ENCODE measurements around the gene CDCP2.

DNA sequence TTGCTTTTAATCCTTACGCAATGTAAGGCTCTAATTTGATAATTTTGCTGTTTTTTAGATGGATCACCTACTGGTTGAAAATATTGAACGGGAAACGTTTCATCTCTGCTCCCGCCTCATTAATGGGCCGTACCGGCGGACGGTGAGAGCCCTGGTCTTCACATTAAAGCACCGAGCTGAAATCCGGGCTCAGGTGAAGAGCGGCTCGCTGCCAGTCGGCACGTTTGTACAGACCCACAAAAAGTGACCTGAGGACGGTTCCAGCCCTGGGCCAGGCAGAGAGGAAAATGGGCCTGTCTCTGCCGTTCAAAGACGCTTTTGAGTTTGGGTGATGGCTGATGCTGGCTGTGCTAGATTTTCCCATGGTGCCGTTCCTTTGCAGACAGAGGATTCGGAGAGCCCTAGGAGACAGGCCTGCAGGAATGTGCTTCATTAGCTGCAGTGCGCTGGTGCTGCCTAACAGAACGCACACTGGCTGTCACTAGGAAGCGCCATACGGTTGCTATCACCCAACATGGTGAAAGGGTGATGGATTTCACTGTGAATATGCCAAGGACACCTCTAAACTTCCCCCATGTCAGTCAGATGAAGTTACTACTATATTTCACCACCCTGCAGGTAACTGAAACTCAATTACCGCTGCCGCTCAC is 56.4 kb downstream of the CDCP2 start:
- TF ChIP-seq, protein P1, sequence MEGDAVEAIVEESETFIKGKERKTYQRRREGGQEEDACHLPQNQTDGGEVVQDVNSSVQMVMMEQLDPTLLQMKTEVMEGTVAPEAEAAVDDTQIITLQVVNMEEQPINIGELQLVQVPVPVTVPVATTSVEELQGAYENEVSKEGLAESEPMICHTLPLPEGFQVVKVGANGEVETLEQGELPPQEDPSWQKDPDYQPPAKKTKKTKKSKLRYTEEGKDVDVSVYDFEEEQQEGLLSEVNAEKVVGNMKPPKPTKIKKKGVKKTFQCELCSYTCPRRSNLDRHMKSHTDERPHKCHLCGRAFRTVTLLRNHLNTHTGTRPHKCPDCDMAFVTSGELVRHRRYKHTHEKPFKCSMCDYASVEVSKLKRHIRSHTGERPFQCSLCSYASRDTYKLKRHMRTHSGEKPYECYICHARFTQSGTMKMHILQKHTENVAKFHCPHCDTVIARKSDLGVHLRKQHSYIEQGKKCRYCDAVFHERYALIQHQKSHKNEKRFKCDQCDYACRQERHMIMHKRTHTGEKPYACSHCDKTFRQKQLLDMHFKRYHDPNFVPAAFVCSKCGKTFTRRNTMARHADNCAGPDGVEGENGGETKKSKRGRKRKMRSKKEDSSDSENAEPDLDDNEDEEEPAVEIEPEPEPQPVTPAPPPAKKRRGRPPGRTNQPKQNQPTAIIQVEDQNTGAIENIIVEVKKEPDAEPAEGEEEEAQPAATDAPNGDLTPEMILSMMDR (conservative IDR thresholded peaks at IDR 0.05; ENCODE audit: low read depth in 2 of 2): no peak; a peak in 1 of 4 replicates
- TF ChIP-seq, protein P2, sequence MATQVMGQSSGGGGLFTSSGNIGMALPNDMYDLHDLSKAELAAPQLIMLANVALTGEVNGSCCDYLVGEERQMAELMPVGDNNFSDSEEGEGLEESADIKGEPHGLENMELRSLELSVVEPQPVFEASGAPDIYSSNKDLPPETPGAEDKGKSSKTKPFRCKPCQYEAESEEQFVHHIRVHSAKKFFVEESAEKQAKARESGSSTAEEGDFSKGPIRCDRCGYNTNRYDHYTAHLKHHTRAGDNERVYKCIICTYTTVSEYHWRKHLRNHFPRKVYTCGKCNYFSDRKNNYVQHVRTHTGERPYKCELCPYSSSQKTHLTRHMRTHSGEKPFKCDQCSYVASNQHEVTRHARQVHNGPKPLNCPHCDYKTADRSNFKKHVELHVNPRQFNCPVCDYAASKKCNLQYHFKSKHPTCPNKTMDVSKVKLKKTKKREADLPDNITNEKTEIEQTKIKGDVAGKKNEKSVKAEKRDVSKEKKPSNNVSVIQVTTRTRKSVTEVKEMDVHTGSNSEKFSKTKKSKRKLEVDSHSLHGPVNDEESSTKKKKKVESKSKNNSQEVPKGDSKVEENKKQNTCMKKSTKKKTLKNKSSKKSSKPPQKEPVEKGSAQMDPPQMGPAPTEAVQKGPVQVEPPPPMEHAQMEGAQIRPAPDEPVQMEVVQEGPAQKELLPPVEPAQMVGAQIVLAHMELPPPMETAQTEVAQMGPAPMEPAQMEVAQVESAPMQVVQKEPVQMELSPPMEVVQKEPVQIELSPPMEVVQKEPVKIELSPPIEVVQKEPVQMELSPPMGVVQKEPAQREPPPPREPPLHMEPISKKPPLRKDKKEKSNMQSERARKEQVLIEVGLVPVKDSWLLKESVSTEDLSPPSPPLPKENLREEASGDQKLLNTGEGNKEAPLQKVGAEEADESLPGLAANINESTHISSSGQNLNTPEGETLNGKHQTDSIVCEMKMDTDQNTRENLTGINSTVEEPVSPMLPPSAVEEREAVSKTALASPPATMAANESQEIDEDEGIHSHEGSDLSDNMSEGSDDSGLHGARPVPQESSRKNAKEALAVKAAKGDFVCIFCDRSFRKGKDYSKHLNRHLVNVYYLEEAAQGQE (IDR thresholded peaks at IDR 0.05; ENCODE audit: unreplicated experiment): no peak
- TF ChIP-seq STAT1 (IDR thresholded peaks at IDR 0.05; ENCODE audit: unreplicated experiment) (no peak), EZH2 (IDR thresholded peaks at IDR 0.05; ENCODE audit: low read depth, unreplicated experiment) (no peak), EZH2phosphoT487 (IDR thresholded peaks at IDR 0.05; ENCODE audit: unreplicated experiment) (no peak), CREB1 (CRISPR knock-in tag; IDR thresholded peaks at IDR 0.05; ENCODE audit: low read depth) (no peak)

Measured in GM23338 (cell line).